DND-41 (cell line): ENCODE results near the gene HACL1.
"Not testable (repeated sequence)": the region's sequence is repeated elsewhere in the genome, so short reads cannot be mapped to it uniquely, and the experiment has no call there.

Experiments used
- ATAC-seq: fragments of 200-7000 bp; cut with Tn5 transposase; 3 replicates; pipeline ENCODE4 v1.9.1; 2021; ENCODE audit warnings: low read depth; ENCODE audit not compliant: insufficient read depth
- DNase-seq: peaks from one replicate; pipeline ENCODE4 v3.0.0-alpha.2; 2020
- H2AFZ ChIP-seq: 2 replicates; pipeline ENCODE4 v1.6.0; 2012; ENCODE audit warnings: low read depth, low read length
- H3K27ac ChIP-seq: 2 replicates; pipeline ENCODE4 v1.5.1; 2012; ENCODE audit warnings: low read length, inconsistent platforms
- H3K27me3 ChIP-seq: fragments of 200-600 bp; sonication (generic); 2 replicates; pipeline ENCODE4 v1.6.0; 2012; ENCODE audit warnings: low read length, mild to moderate bottlenecking, inconsistent platforms; ENCODE audit not compliant: insufficient read depth, poor library complexity
- H3K36me3 ChIP-seq: 2 replicates; pipeline ENCODE4 v1.5.1; 2012; ENCODE audit warnings: low read length, inconsistent platforms; ENCODE audit not compliant: insufficient read depth
- H3K4me1 ChIP-seq: 2 replicates; pipeline ENCODE4 v1.5.1; 2012; ENCODE audit warnings: mild to moderate bottlenecking, low read length; ENCODE audit not compliant: insufficient read depth
- H3K4me2 ChIP-seq: 2 replicates; pipeline ENCODE4 v1.6.0; 2012; ENCODE audit warnings: mild to moderate bottlenecking, moderate library complexity, low read length, inconsistent platforms; ENCODE audit not compliant: insufficient read depth
- H3K4me3 ChIP-seq, 2 experiments: fragments of 200-600 bp in 1 of 2; shearing (Covaris generic) in 1 of 2; 2 replicates each; pipeline ENCODE4 v1.5.1; 2012 to 2016; ENCODE audit warnings: inconsistent platforms in 2 of 2, low read length in 2 of 2, mild to moderate bottlenecking in 2 of 2, low read depth in 1 of 2, moderate library complexity in 1 of 2
- H3K79me2 ChIP-seq: 2 replicates; pipeline ENCODE4 v1.6.0; 2012; ENCODE audit warnings: low read length, inconsistent platforms; ENCODE audit not compliant: insufficient read depth
- H3K9ac ChIP-seq: 2 replicates; pipeline ENCODE4 v1.6.0; 2012; ENCODE audit warnings: low read depth, mild to moderate bottlenecking, inconsistent platforms, low read length, moderate library complexity
- H3K9me3 ChIP-seq: 2 replicates; pipeline ENCODE4 v1.5.1; 2012; ENCODE audit warnings: low read length, moderate library complexity, mild to moderate bottlenecking, inconsistent platforms; ENCODE audit not compliant: insufficient read depth, severe bottlenecking
- H4K20me1 ChIP-seq: 2 replicates; pipeline ENCODE4 v1.6.0; 2012; ENCODE audit warnings: low read length; ENCODE audit not compliant: insufficient read depth
- EZH2 ChIP-seq: IDR thresholded peaks from 3 replicates; pipeline ENCODE4 v1.6.1; 2012; ENCODE audit warnings: borderline replicate concordance, low read depth, mild to moderate bottlenecking, moderate library complexity, low read length, inconsistent platforms; ENCODE audit not compliant: severe bottlenecking
- TF ChIP-seq, protein P1 (sequence below): IDR thresholded peaks from 2 replicates; pipeline ENCODE4 v1.5.1; 2012; ENCODE audit warnings: borderline replicate concordance, low read length, moderate library complexity, mild to moderate bottlenecking; ENCODE audit not compliant: poor library complexity, severe bottlenecking; ENCODE audit errors: extremely low read depth

HACL1 gene

DNA sequence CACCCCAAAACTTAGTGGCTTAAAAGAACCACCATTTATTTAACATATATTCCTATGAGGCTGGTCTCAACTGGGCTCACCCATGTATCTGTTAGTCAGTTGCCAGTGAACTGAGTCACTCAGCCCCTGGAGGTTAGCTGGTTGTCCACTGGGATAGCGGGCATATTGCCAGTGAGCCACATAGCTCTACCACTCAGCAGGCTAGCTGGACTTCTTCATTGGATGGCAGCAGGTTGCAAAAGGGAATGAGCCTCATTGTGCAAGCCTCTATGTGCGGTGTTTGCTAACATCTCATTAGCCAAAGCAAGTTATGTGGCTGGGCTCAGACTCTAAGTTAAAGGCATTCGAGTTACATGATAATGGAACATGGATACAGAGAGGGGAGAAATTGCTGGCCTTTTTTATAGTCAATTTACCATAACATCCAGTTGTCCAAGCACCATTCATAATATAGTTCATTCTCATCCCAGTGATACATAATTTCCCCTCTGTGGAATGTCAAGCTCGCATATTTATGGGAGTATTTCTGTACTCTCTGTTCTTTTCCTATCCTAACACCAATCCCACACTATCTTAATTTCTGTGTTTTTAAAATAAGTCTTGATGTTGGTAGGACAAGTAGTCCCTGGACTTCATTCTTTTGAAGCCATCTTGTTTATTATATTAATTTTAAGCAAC is 8.9 kb upstream of the HACL1 start:
- Histone ChIP-seq H3K4me3 (no peak overlapping the region), H2AFZ (no peak overlapping the region), H3K9ac (no peak overlapping the region), H3K9me3 (no peaks in the 10 kb centered on the region), H3K36me3 (no peaks in the 10 kb centered on the region), H3K27me3 (no peaks in the 10 kb centered on the region), H3K4me1 (no peaks in the 10 kb centered on the region), H3K27ac (no peak overlapping the region), H4K20me1 (no peaks in the 10 kb centered on the region), H3K79me2 (0 out of 2 replicates have a peak, but pooled peaks cover 2% of the 10 kb centered on the region), H3K4me2 (no peak overlapping the region)
- TF ChIP-seq EZH2 = no peak
- TF ChIP-seq, protein P1, sequence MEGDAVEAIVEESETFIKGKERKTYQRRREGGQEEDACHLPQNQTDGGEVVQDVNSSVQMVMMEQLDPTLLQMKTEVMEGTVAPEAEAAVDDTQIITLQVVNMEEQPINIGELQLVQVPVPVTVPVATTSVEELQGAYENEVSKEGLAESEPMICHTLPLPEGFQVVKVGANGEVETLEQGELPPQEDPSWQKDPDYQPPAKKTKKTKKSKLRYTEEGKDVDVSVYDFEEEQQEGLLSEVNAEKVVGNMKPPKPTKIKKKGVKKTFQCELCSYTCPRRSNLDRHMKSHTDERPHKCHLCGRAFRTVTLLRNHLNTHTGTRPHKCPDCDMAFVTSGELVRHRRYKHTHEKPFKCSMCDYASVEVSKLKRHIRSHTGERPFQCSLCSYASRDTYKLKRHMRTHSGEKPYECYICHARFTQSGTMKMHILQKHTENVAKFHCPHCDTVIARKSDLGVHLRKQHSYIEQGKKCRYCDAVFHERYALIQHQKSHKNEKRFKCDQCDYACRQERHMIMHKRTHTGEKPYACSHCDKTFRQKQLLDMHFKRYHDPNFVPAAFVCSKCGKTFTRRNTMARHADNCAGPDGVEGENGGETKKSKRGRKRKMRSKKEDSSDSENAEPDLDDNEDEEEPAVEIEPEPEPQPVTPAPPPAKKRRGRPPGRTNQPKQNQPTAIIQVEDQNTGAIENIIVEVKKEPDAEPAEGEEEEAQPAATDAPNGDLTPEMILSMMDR = no peak
- ATAC-seq = no peak
- DNase-seq = no peak

DNA sequence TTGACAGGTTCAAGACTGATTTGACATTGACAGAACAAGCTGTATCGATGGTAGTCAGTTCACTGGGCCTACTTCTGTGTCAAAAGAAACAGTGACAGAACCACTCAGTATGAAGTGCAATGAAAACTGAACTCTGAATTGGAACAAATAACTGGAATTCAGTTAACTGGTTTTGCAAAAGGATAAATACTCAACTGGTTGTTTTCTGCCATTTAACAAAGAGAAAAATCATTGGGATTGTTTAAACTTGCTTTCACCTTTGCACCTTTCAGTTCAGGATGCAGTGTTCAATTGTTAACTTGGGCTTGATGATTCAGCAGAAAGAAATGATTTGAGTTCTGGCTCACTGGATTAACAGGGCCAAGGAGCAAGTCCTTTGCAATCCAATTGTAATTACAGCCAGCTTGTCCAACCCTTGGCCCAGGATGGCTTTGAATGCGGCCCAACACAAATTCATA is 5.1 kb upstream of the HACL1 start:
- Histone ChIP-seq H3K79me2 (peaks cover 13% of the 10 kb centered on the region), H3K4me1 (peaks cover 9% of the 10 kb centered on the region), H3K27me3 (no peaks in the 10 kb centered on the region), H3K9me3 (peaks cover 4% of the 10 kb centered on the region), H2AFZ (no peak overlapping the region), H4K20me1 (no peaks in the 10 kb centered on the region), H3K27ac (no peak overlapping the region), H3K36me3 (no peaks in the 10 kb centered on the region), H3K9ac (no peak overlapping the region), H3K4me3 (no peak overlapping the region), H3K4me2 (no peak overlapping the region)
- TF ChIP-seq EZH2 = no peak
- TF ChIP-seq, protein P1 = no peak
- ATAC-seq (no peak), DNase-seq (no peak)

DNA sequence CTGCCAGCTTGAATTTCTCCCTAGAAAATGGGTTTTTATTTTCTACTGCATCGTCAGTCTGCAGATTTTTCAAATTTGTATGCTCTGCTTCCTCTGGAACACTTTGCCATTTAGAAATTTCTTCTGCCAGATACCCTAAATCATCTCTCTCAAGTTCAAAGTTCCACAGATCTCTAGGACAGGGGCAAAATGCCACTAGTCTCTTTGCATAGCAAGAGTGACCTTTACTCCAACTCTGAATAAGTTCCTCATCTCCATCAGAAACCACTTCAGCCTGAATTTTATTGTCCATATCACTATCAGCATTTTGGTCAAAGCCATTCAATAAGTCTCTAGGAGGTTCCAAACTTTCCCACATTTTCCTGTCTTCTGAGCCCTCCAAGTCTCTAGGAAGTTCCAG is 3.2 kb upstream of the HACL1 start:
- H3K9ac ChIP-seq, H3K4me2 ChIP-seq, H3K27ac ChIP-seq, H3K27me3 ChIP-seq, H3K9me3 ChIP-seq, H3K36me3 ChIP-seq, H2AFZ ChIP-seq, ATAC-seq, DNase-seq, H3K4me3 ChIP-seq, H4K20me1 ChIP-seq: not testable (repeated sequence)
- peaks cover 23% of the 10 kb centered on the region for H3K4me1 ChIP-seq
- H3K79me2 ChIP-seq = peaks cover 26% of the 10 kb centered on the region

DNA sequence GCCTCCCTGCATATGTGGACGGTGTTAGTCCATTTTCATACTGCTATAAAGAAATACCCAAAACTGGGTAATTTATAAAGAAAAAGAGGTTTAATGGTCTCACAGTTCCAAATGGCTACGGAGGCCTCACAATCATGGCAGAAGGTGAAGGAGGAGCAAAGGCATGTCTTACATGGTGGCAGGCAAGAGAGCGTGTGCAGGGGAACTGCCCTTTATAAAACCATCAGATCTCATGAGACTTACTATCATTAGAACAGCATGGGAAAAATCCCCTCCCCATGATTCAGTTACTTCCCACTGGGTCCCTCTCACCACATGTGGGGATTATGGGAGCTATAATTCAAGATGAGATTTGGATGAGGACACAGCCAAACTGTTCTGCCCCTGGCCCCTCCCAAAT is 1.4 kb upstream of the HACL1 start:
- Histone ChIP-seq H3K4me1 (peaks cover 30% of the 10 kb centered on the region), H2AFZ (peak overlapping the region; percentile 88; the same call in 1 of the 2 replicates), H3K4me3 (peak overlapping the region; percentile 52 to 65; a peak in 3 of 4 replicates), H3K9ac (peak overlapping the region; percentile 77), H3K27ac (peak overlapping the region; percentile 94), H3K79me2 (peaks cover 38% of the 10 kb centered on the region), H3K36me3 (peaks cover 26% of the 10 kb centered on the region), H3K4me2 (peak overlapping the region; percentile 91)
- DNase-seq, H3K9me3 ChIP-seq, ATAC-seq, H4K20me1 ChIP-seq, H3K27me3 ChIP-seq: not testable (repeated sequence)
